ENCODE results near the gene DEPP1. TPM values are rescaled to one million over a fixed set of nuclear protein-coding genes. Genes with fewer than 3 reads are reported as not detected.

Gene DEPP1
- total RNA-seq, 6 experiments from 2014 or later, result 0.43 to 0.78 (median 0.52) TPM

DNA sequence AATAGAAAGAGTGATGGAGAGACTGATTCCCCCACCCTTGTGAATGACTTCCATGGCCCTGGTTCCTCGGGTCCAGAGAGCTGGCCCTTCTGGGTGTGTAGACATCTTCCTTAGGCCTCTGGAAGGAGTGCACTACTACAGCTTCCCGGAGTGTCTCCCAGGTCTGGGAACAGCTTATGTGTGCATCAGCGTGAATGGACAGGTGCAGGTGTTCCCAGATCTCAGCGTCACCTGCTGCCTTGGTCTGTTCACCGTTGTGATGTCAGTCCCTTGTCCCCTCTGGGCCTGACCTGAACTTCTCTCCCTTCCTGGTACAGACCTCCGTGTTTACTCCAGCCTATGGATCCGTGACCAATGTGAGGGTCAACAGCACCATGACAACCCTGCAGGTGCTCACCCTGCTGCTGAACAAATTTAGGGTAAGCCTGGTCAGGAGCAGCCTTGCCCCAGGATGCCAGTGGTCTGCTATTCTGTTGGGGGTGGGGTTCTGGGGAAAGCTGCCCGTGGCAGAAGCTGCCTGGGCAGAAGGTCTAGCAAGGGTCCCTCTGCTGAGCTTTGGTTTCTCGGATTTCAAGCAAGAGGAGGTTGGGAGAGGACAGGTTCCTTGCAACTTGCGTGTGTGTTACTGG is 10.5 kb upstream of the DEPP1 start:
- Mint-ChIP-seq H3K9me3 (no peaks in the 10 kb centered on the region), H3K27me3 (ENCODE audit: insufficient read depth) (peaks cover 6% of the 10 kb centered on the region), H3K36me3 (ENCODE audit: low read depth) (no peaks in the 10 kb centered on the region), H3K4me3 (no peak overlapping the region), H3K4me1 (ENCODE audit: low read depth) (peaks cover 14% of the 10 kb centered on the region), H3K27ac (no peak overlapping the region)
- TF ChIP-seq, protein P1, sequence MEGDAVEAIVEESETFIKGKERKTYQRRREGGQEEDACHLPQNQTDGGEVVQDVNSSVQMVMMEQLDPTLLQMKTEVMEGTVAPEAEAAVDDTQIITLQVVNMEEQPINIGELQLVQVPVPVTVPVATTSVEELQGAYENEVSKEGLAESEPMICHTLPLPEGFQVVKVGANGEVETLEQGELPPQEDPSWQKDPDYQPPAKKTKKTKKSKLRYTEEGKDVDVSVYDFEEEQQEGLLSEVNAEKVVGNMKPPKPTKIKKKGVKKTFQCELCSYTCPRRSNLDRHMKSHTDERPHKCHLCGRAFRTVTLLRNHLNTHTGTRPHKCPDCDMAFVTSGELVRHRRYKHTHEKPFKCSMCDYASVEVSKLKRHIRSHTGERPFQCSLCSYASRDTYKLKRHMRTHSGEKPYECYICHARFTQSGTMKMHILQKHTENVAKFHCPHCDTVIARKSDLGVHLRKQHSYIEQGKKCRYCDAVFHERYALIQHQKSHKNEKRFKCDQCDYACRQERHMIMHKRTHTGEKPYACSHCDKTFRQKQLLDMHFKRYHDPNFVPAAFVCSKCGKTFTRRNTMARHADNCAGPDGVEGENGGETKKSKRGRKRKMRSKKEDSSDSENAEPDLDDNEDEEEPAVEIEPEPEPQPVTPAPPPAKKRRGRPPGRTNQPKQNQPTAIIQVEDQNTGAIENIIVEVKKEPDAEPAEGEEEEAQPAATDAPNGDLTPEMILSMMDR (IDR thresholded peaks at IDR 0.05), result no peak
- DNase-seq, result no peak

- Mint-ChIP-seq H3K36me3 (ENCODE audit: low read depth) (no peaks in the 10 kb centered on the region), H3K27me3 (ENCODE audit: insufficient read depth) (peaks cover 6% of the 10 kb centered on the region), H3K27ac (no peak overlapping the region), H3K4me1 (ENCODE audit: low read depth) (peaks cover 19% of the 10 kb centered on the region), H3K4me3 (no peak overlapping the region), H3K9me3 (no peaks in the 10 kb centered on the region)
- DNase-seq, result no peak
- TF ChIP-seq, protein P1 (IDR thresholded peaks at IDR 0.05), result no peak
Measured at GRCh38 chr10:44986670-44987069, 8.1 kb upstream of the DEPP1 start.

DNA sequence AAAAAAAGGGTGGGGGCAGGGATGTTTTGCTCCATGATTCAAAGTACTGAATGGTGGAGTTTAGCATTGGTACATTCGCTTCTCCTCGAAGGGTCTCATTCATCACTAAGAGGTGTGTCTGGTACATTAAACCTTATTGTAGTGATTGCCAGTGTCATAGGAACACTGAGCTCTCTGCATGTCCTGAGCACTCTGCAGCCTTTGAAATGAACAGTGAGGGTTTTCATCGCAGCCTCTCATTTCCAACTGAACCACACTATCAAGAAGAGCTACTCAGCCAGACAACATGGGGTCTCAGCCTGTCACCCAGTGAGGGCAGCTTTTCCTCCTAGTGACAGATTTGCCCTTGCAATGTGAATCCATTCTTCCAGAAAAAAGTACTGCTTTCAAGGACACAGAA is 7.6 kb upstream of the DEPP1 start:
- peaks cover 24% of the 10 kb centered on the region for H3K4me1 Mint-ChIP-seq (ENCODE audit: low read depth)
- H3K4me3 Mint-ChIP-seq, result no peak overlapping the region
- H3K9me3 Mint-ChIP-seq, result no peaks in the 10 kb centered on the region
- H3K36me3 Mint-ChIP-seq (ENCODE audit: low read depth), result no peaks in the 10 kb centered on the region
- peaks cover 6% of the 10 kb centered on the region for H3K27me3 Mint-ChIP-seq (ENCODE audit: insufficient read depth)
- TF ChIP-seq, protein P1 (IDR thresholded peaks at IDR 0.05), result no peak
- no peak overlapping the region for H3K27ac Mint-ChIP-seq
- no peak for DNase-seq

GRCh38 chr10:44985175-44985681 is 6.6 kb upstream of the DEPP1 start:
- Mint-ChIP-seq H3K9me3 (no peaks in the 10 kb centered on the region), H3K27ac (no peak overlapping the region; the same call in 1 of the 2 replicates), H3K4me1 (ENCODE audit: low read depth) (peaks cover 33% of the 10 kb centered on the region), H3K36me3 (ENCODE audit: low read depth) (no peaks in the 10 kb centered on the region), H3K4me3 (no peak overlapping the region), H3K27me3 (ENCODE audit: insufficient read depth) (peaks cover 5% of the 10 kb centered on the region)
- TF ChIP-seq, protein P1 (IDR thresholded peaks at IDR 0.05), result no peak
- DNase-seq, result no peak

GRCh38 chr10:44984671-44985101 is 6.1 kb upstream of the DEPP1 start:
- DNase-seq, result no peak
- Mint-ChIP-seq H3K27ac (no peak overlapping the region), H3K4me1 (ENCODE audit: low read depth) (peaks cover 37% of the 10 kb centered on the region), H3K27me3 (ENCODE audit: insufficient read depth) (peaks cover 4% of the 10 kb centered on the region), H3K9me3 (no peaks in the 10 kb centered on the region), H3K36me3 (ENCODE audit: low read depth) (no peaks in the 10 kb centered on the region), H3K4me3 (no peak overlapping the region)
- TF ChIP-seq, protein P1 (IDR thresholded peaks at IDR 0.05), result no peak

All from HFFc6 (cell line).